Stimulated activated CD4-positive, alpha-beta T cell treated with anti-CD3 and anti-CD28 coated beads, Interleukin-4, amount 100 ng/mL, for 1 hour (primary cell): ENCODE data around the gene NUSAP1.
"Not testable (repeated sequence)": the region's sequence is repeated elsewhere in the genome, so short reads cannot be mapped to it uniquely, and the experiment has no call there.

Experiments
- DNase-seq: peaks from one replicate; pipeline ENCODE4 v3.0.0-alpha.2; 2020

Gene NUSAP1

GRCh38 chr15:41416742-41417417, 84.2 kb downstream of the NUSAP1 start, which contains the start of gene RTF1:
RTF1 (plus strand) TSS chr15:41417095; CDS start chr15:41417116, 21 bp downstream.
- peak; percentile 98 for DNase-seq

GRCh38 chr15:41417418-41418195, 84.9 kb downstream of the NUSAP1 start:
- DNase-seq = peak; percentile 41

- DNase-seq = no peak
Observed at GRCh38 chr15:41423979-41424659, 91.4 kb downstream of the NUSAP1 start.

- DNase-seq = no peak
Observed at GRCh38 chr15:41424809-41425208, 92.1 kb downstream of the NUSAP1 start.

- not testable (repeated sequence) for DNase-seq
Observed at GRCh38 chr15:41425907-41426306, 93.2 kb downstream of the NUSAP1 start.

GRCh38 chr15:41429003-41429890, 96.6 kb downstream of the NUSAP1 start:
- DNase-seq = no peak
